Measurements from ENCODE around the gene ARMC5.
"Not testable (repeated sequence)": the region's sequence is repeated elsewhere in the genome, so short reads cannot be mapped to it uniquely, and the experiment has no call there.

The ARMC5 gene

DNA sequence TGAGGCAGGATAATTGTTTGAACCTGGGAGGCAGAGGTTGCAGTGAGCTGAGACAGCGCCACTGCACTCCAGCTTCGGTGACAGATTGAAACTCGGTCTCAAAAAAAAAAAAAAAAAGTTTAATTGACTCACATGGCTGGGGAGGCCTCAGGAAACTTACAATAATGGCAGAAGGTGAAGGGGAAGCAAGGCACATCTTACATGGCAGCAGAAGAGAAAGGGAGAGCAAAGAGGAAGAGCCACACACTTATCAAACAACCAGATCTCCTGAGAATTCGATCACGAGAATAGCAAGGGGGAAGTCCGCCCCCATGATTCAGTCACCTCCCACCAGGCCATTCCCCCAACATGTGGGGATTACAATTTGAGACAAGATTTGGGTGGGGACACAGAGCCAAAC, 13.4 kb upstream of the ARMC5 start:
- H3K27ac Mint-ChIP-seq; H3K36me3 Mint-ChIP-seq; H3K4me1 Mint-ChIP-seq; H3K27me3 Mint-ChIP-seq; DNase-seq (ENCODE audit: low spot score in 2 of 2); H3K9me3 Mint-ChIP-seq; ATAC-seq (ENCODE audit: low read depth); H3K4me3 Mint-ChIP-seq: not testable (repeated sequence)

GRCh38 chr16:31451201-31451600, 8.1 kb upstream of the ARMC5 start:
- peak overlapping the region; percentile 48 for H3K27ac Mint-ChIP-seq
- no peak overlapping the region for H3K4me3 Mint-ChIP-seq
- H3K36me3 Mint-ChIP-seq, result peaks cover 3% of the 10 kb centered on the region
- ATAC-seq (ENCODE audit: low read depth), result no peak
- no peaks in the 10 kb centered on the region for H3K27me3 Mint-ChIP-seq
- no peak for DNase-seq (ENCODE audit: low spot score in 2 of 2)
- no peaks in the 10 kb centered on the region for H3K9me3 Mint-ChIP-seq
- H3K4me1 Mint-ChIP-seq, result peaks cover 18% of the 10 kb centered on the region

DNA sequence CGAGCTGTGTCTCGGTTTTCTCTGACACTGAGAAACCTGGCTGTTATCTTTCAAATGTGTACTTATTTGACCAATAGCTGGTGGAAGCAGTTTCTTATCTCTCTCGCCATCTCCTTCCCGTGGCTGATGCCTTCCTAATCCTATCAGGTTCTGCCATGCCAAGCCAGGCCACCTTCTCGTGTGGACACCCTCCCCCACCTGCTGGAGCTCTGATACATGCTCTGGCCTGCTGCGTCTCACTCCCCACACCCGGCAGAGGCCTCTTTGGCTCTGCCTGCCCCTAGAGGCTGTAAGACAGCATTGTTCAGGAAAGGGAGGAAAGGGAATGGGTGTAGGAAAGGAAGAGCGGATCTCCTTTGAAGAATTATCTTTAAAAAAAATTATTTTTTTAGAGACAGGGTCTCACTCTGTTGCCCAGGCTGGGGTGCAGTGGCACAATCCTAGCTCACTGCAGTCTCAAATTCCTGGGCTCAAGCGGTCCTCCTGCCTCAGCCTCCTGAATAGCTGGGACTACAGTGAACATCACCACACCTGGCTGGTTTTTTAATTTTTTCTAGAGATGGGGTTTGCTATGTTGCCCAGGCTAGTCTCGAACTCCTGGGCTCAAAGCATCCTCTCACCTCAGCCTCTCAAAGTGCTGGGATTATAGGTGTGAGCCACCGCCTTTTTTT, 7.5 kb upstream of the ARMC5 start:
- ATAC-seq (ENCODE audit: low read depth), result no peak
- Mint-ChIP-seq H3K9me3 (no peaks in the 10 kb centered on the region), H3K4me1 (peaks cover 18% of the 10 kb centered on the region), H3K27me3 (no peaks in the 10 kb centered on the region), H3K36me3 (peaks cover 3% of the 10 kb centered on the region), H3K27ac (peak overlapping the region; percentile 6), H3K4me3 (no peak overlapping the region)
- DNase-seq (ENCODE audit: low spot score in 2 of 2), result no peak

GRCh38 chr16:31452631-31453106, 6.6 kb upstream of the ARMC5 start:
- no peaks in the 10 kb centered on the region for H3K9me3 Mint-ChIP-seq
- H3K4me1 Mint-ChIP-seq, result peaks cover 18% of the 10 kb centered on the region
- H3K36me3 Mint-ChIP-seq, result peaks cover 3% of the 10 kb centered on the region
- H3K27ac Mint-ChIP-seq, result no peak overlapping the region
- DNase-seq (ENCODE audit: low spot score in 2 of 2) (no peak), ATAC-seq (ENCODE audit: low read depth) (no peak)
- no peak overlapping the region for H3K4me3 Mint-ChIP-seq
- H3K27me3 Mint-ChIP-seq, result no peaks in the 10 kb centered on the region

GRCh38 chr16:31453255-31454204, 5.8 kb upstream of the ARMC5 start:
- DNase-seq (ENCODE audit: low spot score in 2 of 2), result no peak

DNA sequence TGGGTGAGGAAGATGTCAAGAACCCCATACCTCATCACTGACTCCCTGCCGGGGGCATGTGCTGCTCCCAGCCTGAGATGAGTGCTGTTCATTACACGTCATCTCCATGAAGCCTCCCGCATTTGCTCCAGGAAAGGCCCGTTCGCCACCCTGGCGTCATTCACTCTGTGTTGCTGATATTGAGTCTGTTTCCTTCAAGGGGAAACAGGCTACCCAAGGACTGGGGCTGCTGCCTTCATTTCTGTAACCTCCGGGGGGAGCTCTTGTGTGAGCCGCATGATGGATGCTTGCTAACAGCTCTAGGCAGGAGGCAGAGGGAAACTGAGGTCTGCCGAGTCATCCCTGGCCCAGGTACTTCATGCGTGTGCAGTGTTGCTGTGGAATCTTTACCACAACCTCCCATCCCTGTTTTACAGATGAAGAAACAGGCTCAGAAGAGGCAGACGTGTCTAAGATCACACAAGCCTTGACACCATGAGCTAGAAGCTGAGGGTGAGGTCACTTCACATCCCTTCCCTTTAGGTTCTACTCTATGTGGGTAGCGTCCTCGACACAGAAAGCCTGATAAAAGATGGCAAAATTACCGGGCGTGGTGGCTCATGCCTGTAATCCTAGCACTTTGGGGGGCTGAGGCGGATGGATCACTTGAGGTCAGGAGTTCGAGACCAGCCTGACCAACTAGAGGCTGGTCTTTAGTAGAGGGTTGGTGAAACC, 3.5 kb upstream of the ARMC5 start:
- H3K27ac Mint-ChIP-seq, result peak overlapping the region; percentile 76
- peaks cover 3% of the 10 kb centered on the region for H3K36me3 Mint-ChIP-seq
- H3K4me1 Mint-ChIP-seq, result peaks cover 31% of the 10 kb centered on the region
- DNase-seq (ENCODE audit: low spot score in 2 of 2) (no peak), ATAC-seq (ENCODE audit: low read depth) (no peak)
- H3K4me3 Mint-ChIP-seq, result peak overlapping the region; percentile 9
- H3K27me3 Mint-ChIP-seq, result no peaks in the 10 kb centered on the region
- H3K9me3 Mint-ChIP-seq, result no peaks in the 10 kb centered on the region

More at GRCh38 chr16:31453255-31454204, 5.8 kb upstream of the ARMC5 start:
- Mint-ChIP-seq H3K27ac (peak overlapping the region; percentile 33), H3K9me3 (no peaks in the 10 kb centered on the region), H3K4me1 (peaks cover 24% of the 10 kb centered on the region), H3K27me3 (no peaks in the 10 kb centered on the region), H3K36me3 (peaks cover 3% of the 10 kb centered on the region), H3K4me3 (no peak overlapping the region)
- ATAC-seq (ENCODE audit: low read depth), result no peak

- peaks cover 27% of the 10 kb centered on the region for H3K4me1 Mint-ChIP-seq
- ATAC-seq (ENCODE audit: low read depth) (no peak), DNase-seq (ENCODE audit: low spot score in 2 of 2) (no peak)
- H3K4me3 Mint-ChIP-seq, result no peak overlapping the region
- H3K27ac Mint-ChIP-seq, result no peak overlapping the region
- H3K9me3 Mint-ChIP-seq, result no peaks in the 10 kb centered on the region
- H3K36me3 Mint-ChIP-seq, result peaks cover 2% of the 10 kb centered on the region
- H3K27me3 Mint-ChIP-seq, result no peaks in the 10 kb centered on the region
Observed at GRCh38 chr16:31456988-31457360, 2.3 kb upstream of the ARMC5 start.

- peak overlapping the region; percentile 94 for H3K27ac Mint-ChIP-seq
- peaks cover 6% of the 10 kb centered on the region for H3K36me3 Mint-ChIP-seq
- DNase-seq (ENCODE audit: low spot score in 2 of 2), result peak; percentile 53 to 56
- peak; percentile 18 for ATAC-seq (ENCODE audit: low read depth)
- H3K4me1 Mint-ChIP-seq, result peaks cover 27% of the 10 kb centered on the region
- H3K4me3 Mint-ChIP-seq, result peak overlapping the region; percentile 86
- H3K9me3 Mint-ChIP-seq, result no peaks in the 10 kb centered on the region
- no peaks in the 10 kb centered on the region for H3K27me3 Mint-ChIP-seq
Observed at GRCh38 chr16:31458073-31458843, 1.0 kb upstream of the ARMC5 start.

DNA sequence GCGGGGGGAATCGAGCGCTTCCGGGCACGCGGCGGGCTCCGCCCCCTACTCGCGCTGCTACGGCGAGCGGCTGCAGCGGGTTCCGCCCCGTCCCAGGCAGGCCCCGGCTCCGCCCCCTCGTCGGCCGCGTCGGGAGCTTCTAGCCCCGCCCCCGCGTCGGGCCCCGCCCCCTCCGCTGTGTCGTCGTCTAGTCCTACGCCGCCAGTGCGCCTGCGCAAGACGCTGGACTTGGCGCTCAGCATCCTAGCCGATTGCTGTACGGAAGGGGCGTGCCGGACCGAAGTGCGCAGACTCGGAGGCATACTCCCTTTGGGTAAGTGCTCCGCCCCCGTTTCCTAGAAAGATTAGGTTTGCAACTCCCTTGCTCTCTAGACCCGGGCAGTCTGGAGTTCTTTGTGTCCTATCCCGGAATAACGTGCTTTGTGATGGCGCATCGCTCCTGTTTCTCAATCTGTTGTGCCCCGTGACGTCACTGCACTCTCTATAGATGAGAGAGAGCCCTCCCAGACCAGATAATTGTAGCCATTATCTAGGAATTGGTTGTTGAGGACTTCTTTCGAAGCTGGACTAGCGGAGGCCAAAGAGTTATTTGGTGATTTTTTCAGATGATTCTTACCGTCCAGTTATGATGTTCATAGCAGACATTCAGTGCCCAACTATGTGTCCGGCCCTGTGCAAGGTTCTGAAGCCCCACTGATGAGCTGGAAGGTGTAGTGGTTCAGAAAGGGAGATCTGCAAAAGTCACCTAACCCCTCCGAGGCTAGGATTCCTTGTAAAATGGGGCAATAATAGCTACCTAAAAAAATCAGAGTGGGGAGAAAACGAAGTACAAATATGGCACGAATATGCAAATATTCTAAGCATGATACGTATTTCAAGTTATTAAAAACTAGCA, 633 bp downstream of the ARMC5 start:
- H3K36me3 Mint-ChIP-seq, result peaks cover 12% of the 10 kb centered on the region
- H3K27me3 Mint-ChIP-seq, result no peaks in the 10 kb centered on the region
- peak; percentile 75 for ATAC-seq (ENCODE audit: low read depth)
- peak; percentile 99 for DNase-seq (ENCODE audit: low spot score in 2 of 2)
- H3K4me3 Mint-ChIP-seq, result peak overlapping the region; percentile 86
- H3K4me1 Mint-ChIP-seq, result peaks cover 23% of the 10 kb centered on the region
- peak overlapping the region; percentile 94 for H3K27ac Mint-ChIP-seq
- H3K9me3 Mint-ChIP-seq, result no peaks in the 10 kb centered on the region

- peaks cover 17% of the 10 kb centered on the region for H3K36me3 Mint-ChIP-seq
- peak overlapping the region; percentile 86 for H3K4me3 Mint-ChIP-seq
- H3K27ac Mint-ChIP-seq, result peak overlapping the region; percentile 78
- H3K27me3 Mint-ChIP-seq, result no peaks in the 10 kb centered on the region
- no peaks in the 10 kb centered on the region for H3K9me3 Mint-ChIP-seq
- no peak for DNase-seq (ENCODE audit: low spot score in 2 of 2)
- no peak for ATAC-seq (ENCODE audit: low read depth)
- peaks cover 18% of the 10 kb centered on the region for H3K4me1 Mint-ChIP-seq
Observed at GRCh38 chr16:31460582-31461002, 1.3 kb downstream of the ARMC5 start.

DNA sequence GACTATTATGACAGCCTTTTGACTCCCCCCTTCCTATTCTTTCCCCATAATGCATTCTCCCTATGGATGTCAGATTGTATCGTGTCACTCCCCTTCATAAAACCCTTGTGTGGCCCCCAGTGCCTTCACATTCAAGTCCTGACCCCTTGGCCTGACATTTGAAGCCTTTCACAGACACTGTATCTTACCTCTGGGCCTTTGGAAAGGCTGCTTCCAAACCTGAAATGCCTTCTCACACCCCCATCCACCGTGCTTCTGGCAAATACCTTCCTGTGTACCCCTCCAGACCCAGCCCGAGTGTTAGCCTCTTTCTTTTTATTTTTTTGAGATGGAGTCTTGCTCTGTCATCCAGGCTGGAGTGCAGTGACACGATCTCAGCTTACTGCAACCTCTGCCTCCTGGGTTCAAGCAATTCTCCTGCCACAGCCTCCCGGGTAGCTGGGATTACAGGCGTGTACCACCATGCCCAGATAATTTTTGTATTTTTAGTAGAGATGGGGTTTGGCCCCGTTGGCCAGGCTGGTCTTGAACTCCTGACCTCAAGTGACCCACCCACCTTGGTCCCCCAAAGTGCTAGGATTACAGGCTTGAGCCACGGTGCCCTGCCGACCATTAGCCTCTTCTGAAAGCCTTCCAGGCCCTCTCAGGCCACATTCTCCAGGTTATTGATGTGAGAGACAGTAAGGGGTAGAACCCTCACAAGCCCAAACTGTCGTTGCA, 2.1 kb downstream of the ARMC5 start:
- ATAC-seq (ENCODE audit: low read depth) (no peak), DNase-seq (ENCODE audit: low spot score in 2 of 2) (no peak)
- Mint-ChIP-seq H3K36me3 (peaks cover 22% of the 10 kb centered on the region), H3K4me3 (no peak overlapping the region), H3K27ac (peak overlapping the region; percentile 78), H3K27me3 (no peaks in the 10 kb centered on the region), H3K9me3 (no peaks in the 10 kb centered on the region), H3K4me1 (peaks cover 16% of the 10 kb centered on the region)

Measured in memory B cell (primary cell).